Epithelial cell of umbilical artery (primary cell): Measurements from ENCODE around the gene TRMT112. TPM values are rescaled to one million over a fixed set of nuclear protein-coding genes. Genes with fewer than 3 reads are reported as not detected.

Source experiments
- total RNA-seq: library from RNA; depleted of rRNA; stranded (reverse); fragments of >200 nt; gene quantifications from 2 replicates; pipeline ENCODE4 v1.2.3, GENCODE V29; 2014

TRMT112 gene
- 294 and 605 TPM in 2 replicates for total RNA-seq

GRCh38 chr11:64317325-64317960 lies at the start of gene TRMT112:
TRMT112 (minus strand) TSS chr11:64317559; CDS start chr11:64317526, 33 bp downstream.

GRCh38 chr11:64358907-64359711 lies 41.8 kb upstream of the TRMT112 start, which contains the start of gene RPS6KA4:
RPS6KA4 (plus strand) TSS chr11:64359162; CDS start chr11:64359236, 74 bp downstream.

GRCh38 chr11:64339754-64340408 lies 22.5 kb upstream of the TRMT112 start, which contains the start of gene CCDC88B:
CCDC88B (plus strand) TSS chr11:64340204; CDS start chr11:64340267, 63 bp downstream.

GRCh38 chr11:64317961-64318765 lies 804 bp upstream of the TRMT112 start, which contains the start of gene PRDX5:
PRDX5 (plus strand) TSS chr11:64318121; CDS start chr11:64318216, 95 bp downstream.

GRCh38 chr11:64305075-64305690 lies 12.2 kb downstream of the TRMT112 start, which contains the start of gene ESRRA:
ESRRA (plus strand) TSS chr11:64305524; CDS start chr11:64307180, 1,656 bp downstream.

GRCh38 chr11:64299847-64300648 lies 17.3 kb downstream of the TRMT112 start, which contains the start of gene CATSPERZ:
CATSPERZ (plus strand) TSS chr11:64300358; CDS start chr11:64300411, 53 bp downstream.

GRCh38 chr11:64291262-64291751 lies 26.1 kb downstream of the TRMT112 start, which contains the start of gene KCNK4:
KCNK4 (plus strand) TSS chr11:64291302; CDS start chr11:64293019, 1,717 bp downstream.

GRCh38 chr11:64284962-64285884 lies 32.1 kb downstream of the TRMT112 start, which contains the start of gene GPR137:
GPR137 (plus strand) TSS chr11:64285848; CDS start chr11:64286525, 677 bp downstream.

GRCh38 chr11:64284048-64284961 lies 33.1 kb downstream of the TRMT112 start, which contains the start of gene BAD:
BAD (minus strand) TSS chr11:64284665; CDS start chr11:64284368, 297 bp downstream.

Other genes with a start within 250 kb of the TRMT112 start
- gene MACROD1, start 151.4 kb downstream of the TRMT112 start, total RNA-seq: 17.5 and 32.5 TPM in 2 replicates
- gene STIP1, start 131.4 kb downstream of the TRMT112 start, total RNA-seq: 212 and 226 TPM in 2 replicates
- gene FERMT3, start 110.8 kb downstream of the TRMT112 start, total RNA-seq: 8.1 and 22.2 TPM in 2 replicates
- 22.6 and 63.7 TPM in 2 replicates for gene TRPT1, start 91.4 kb downstream of the TRMT112 start, total RNA-seq
- gene NUDT22, start 91.3 kb downstream of the TRMT112 start, total RNA-seq: 53.3 and 61.4 TPM in 2 replicates
- 4.3 and 7.8 TPM in 2 replicates for gene DNAJC4, start 87.0 kb downstream of the TRMT112 start, total RNA-seq
- gene VEGFB, start 83.0 kb downstream of the TRMT112 start, total RNA-seq: 7.6 and 10.7 TPM in 2 replicates
- gene FKBP2, start 76.5 kb downstream of the TRMT112 start, total RNA-seq: 41.0 and 56.8 TPM in 2 replicates
- gene PPP1R14B, start 70.6 kb downstream of the TRMT112 start, total RNA-seq: 264 and 362 TPM in 2 replicates
- gene PLCB3, start 66.0 kb downstream of the TRMT112 start, total RNA-seq: 51.3 and 68.1 TPM in 2 replicates
- gene BAD, start 32.9 kb downstream of the TRMT112 start, total RNA-seq: 63.1 and 68.2 TPM in 2 replicates
- gene GPR137, start 31.7 kb downstream of the TRMT112 start, total RNA-seq: 6.4 and 7.1 TPM in 2 replicates
- under 0.01 and 0.30 TPM in 2 replicates for gene KCNK4, start 26.3 kb downstream of the TRMT112 start, total RNA-seq
- gene CATSPERZ, start 17.2 kb downstream of the TRMT112 start, total RNA-seq: 0.61 TPM in 1 of 2 replicates, not detected in the other
- gene ESRRA, start 12.0 kb downstream of the TRMT112 start, total RNA-seq: 43.6 and 52.3 TPM in 2 replicates
- gene PRDX5, start 562 bp upstream of the TRMT112 start, total RNA-seq: 287 and 290 TPM in 2 replicates
- 1.3 and 1.7 TPM in 2 replicates for gene CCDC88B, start 22.6 kb upstream of the TRMT112 start, total RNA-seq
- 35.3 and 35.7 TPM in 2 replicates for gene RPS6KA4, start 41.6 kb upstream of the TRMT112 start, total RNA-seq
- not detected in 2 replicates for gene SLC22A11, start 238.4 kb upstream of the TRMT112 start, total RNA-seq